GM18505 (cell line): ENCODE results near the gene BAMBI.
A peak's percentile ranks its signal among the peaks of the same experiment; 100 is the strongest.
"Not testable (repeated sequence)": the region's sequence is repeated elsewhere in the genome, so short reads cannot be mapped to it uniquely, and the experiment has no call there.

Experiments
- ATAC-seq: cut with Tn5 transposase; IDR thresholded peaks from one replicate; pipeline ENCODE4 v1.9.1; 2021; ENCODE audit not compliant: unreplicated experiment
- POLR2A ChIP-seq: IDR thresholded peaks from 4 replicates; pipeline ENCODE4 v1.6.1; 2011; ENCODE audit warnings: borderline replicate concordance; ENCODE audit not compliant: insufficient read depth, insufficient read length; ENCODE audit errors: extremely low read depth

BAMBI gene, protein sequence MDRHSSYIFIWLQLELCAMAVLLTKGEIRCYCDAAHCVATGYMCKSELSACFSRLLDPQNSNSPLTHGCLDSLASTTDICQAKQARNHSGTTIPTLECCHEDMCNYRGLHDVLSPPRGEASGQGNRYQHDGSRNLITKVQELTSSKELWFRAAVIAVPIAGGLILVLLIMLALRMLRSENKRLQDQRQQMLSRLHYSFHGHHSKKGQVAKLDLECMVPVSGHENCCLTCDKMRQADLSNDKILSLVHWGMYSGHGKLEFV

GRCh38 chr10:28676968-28677887 is at the start of gene BAMBI:
BAMBI (plus strand) TSS chr10:28677521; CDS start chr10:28677898, 377 bp downstream.
- TF ChIP-seq POLR2A, result no peak
- ATAC-seq, result peak; percentile 99

DNA sequence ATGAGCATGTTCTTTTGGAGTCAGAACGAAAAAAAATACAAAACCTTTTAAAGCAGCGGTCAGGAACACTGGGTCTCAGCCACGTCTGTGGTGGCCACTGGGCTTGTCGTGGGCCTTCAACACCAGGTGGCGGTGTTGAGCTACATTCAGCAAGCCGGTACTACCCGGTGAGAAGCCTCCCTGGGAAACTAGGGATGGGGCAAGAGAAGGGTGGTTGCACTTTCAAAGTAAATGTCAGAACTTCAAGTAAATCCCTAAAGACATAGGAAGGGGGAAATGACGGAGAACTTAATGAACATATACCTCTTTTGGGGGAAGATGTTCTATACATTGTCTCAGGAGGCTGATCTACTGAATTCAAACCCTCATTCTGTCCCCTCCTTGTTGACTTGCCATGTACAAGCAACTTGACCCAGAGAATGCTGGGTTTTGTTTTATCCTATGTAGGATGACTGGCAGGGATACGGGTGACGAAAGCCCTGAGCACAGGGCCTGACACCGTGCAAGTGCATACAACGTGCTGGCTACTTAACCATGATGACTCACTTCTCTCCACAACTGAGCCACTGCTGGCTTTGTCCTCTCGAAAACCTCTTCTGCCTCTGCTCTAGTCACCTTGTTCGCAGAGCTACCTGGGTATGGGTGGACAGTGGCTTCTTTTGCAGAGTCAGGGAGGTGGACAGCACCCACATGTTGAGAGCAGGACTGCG is 49.0 kb upstream of the BAMBI start:
- peak; percentile 66 for ATAC-seq
- no peak for TF ChIP-seq POLR2A

GRCh38 chr10:28631896-28632583 is 45.3 kb upstream of the BAMBI start:
- no peak for ATAC-seq
- TF ChIP-seq POLR2A, result no peak

- TF ChIP-seq POLR2A, result no peak
- no peak for ATAC-seq
These were observed 44.8 kb upstream of the BAMBI start for GRCh38 chr10:28632584-28632945.

DNA sequence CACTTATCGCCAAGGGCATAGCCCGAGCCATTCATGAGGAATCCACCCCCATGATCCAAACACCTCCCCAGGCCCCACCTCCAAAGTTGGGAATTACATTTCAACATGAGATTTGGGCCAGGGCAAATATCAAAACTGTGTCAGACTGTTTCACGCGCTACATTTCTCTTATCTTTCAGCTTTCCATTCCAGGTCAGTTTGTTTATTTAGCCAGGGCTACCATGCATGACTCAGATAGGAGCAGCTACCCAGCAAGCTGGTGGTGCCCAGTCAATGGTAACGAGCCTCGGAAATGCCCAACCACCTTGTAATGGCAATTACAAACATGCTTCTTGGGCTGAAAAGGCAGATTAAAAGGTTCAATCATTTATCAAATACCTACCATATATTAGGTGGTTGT is 43.6 kb upstream of the BAMBI start:
- TF ChIP-seq POLR2A, result no peak
- ATAC-seq, result no peak

- no peak for ATAC-seq
These were observed 40.0 kb upstream of the BAMBI start for GRCh38 chr10:28637346-28637745.

DNA sequence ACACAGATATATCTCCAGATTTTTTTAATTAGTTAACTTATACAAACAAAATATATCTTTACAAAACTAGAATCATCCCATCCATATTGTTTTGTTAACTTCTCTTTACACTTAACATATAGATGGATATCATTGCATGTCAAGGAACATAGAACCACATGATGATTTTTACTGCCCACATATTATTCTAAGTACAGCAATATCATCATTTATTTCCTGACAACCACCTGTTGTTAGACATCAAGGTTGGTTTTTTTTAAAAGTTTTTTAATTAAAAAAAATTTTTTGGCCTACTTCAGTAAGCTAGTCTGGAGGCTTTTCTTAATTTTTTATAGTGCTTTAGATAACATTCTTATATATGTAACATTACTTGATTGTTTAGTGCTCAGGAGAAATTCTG is 38.9 kb upstream of the BAMBI start:
- ATAC-seq, result no peak
- TF ChIP-seq POLR2A, result no peak

More at GRCh38 chr10:28637346-28637745, 40.0 kb upstream of the BAMBI start:
- TF ChIP-seq POLR2A, result no peak

- no peak for TF ChIP-seq POLR2A
- no peak for ATAC-seq
These were observed 36.8 kb upstream of the BAMBI start for GRCh38 chr10:28640551-28640950.

GRCh38 chr10:28644647-28645046 is 32.7 kb upstream of the BAMBI start:
- TF ChIP-seq POLR2A, result no peak

GRCh38 chr10:28652106-28652505 is 25.2 kb upstream of the BAMBI start:
- ATAC-seq, result no peak
- no peak for TF ChIP-seq POLR2A

More at GRCh38 chr10:28644647-28645046, 32.7 kb upstream of the BAMBI start:
- ATAC-seq, result no peak

DNA sequence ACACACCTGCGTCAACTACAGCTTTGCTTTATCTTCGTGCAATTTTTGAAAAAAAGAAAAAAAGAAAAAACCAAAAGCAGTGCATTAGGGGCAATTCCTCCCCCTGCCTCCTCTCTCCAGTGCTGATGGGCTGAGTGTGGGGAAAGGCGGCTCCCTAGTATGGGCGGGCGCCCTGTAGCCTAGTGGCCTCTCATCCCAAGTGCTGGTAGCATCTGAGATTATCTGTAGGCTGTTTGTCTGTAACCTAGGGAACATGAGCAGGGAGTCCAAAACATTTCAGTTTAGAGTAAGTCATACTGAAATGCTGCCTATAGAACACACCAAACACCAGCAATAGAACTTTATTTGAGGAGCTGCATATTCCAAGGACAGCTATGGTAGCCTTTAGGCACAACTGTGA is 24.6 kb upstream of the BAMBI start:
- no peak for ATAC-seq
- TF ChIP-seq POLR2A, result no peak

DNA sequence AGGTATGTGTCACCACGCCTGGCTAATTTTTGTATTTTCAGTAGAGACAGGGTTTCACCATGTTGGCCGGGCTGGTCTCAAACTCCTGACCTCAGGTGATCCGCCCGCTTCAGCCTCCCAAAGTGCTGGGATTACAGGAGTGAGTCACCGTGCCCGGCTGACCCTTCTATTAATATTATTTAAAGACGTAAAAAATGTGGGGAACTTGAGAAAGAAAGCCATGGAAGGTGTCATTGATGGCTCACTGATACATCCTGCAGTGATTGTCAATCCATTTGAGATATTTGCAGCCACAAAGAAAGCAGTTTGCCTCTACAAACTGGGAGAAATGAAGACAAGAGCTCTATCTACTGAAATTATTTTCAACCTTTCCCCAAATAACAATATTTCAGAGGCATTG is 18.5 kb upstream of the BAMBI start:
- not testable (repeated sequence) for ATAC-seq

DNA sequence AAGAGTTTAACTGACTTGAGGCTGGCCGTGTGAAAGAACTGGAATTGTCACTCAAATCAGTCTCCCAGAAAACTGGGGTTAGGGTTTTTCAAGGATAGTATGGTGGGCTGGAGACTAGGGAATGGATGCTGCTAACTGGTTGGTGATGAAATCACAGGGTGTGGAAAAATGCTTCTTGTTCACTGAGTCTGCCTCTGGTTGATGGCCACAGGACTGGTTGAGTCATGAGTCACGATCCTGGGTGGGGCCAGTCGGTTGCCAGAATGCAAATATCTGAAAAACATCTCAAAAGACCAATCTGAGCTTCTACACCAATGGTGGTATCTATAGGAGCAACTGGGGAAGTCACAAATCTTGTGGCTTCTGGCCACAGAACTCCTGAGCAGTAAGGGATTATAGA is 16.3 kb upstream of the BAMBI start:
- TF ChIP-seq POLR2A, result no peak
- ATAC-seq, result no peak
